Lower leg skin (tissue), 3 donors: ENCODE data around the gene KCNIP4.

Experiments used
- POLR2A ChIP-seq, 2 donors: fragments of 450-650 bp; IDR thresholded peaks; one replicate each; pipeline ENCODE4 v1.6.1; 2016 to 2017; ENCODE audit warnings: antibody characterized with exemption in 2 of 2, mild to moderate bottlenecking in 1 of 2, moderate library complexity in 1 of 2
- TF ChIP-seq, protein P1 (sequence below), 3 donors: fragments of 450-650 bp; IDR thresholded peaks; one replicate each; pipeline ENCODE4 v1.5.1; 2016; ENCODE audit warnings: antibody characterized with exemption in 3 of 3, mild to moderate bottlenecking in 3 of 3, moderate library complexity in 2 of 3

DNA sequence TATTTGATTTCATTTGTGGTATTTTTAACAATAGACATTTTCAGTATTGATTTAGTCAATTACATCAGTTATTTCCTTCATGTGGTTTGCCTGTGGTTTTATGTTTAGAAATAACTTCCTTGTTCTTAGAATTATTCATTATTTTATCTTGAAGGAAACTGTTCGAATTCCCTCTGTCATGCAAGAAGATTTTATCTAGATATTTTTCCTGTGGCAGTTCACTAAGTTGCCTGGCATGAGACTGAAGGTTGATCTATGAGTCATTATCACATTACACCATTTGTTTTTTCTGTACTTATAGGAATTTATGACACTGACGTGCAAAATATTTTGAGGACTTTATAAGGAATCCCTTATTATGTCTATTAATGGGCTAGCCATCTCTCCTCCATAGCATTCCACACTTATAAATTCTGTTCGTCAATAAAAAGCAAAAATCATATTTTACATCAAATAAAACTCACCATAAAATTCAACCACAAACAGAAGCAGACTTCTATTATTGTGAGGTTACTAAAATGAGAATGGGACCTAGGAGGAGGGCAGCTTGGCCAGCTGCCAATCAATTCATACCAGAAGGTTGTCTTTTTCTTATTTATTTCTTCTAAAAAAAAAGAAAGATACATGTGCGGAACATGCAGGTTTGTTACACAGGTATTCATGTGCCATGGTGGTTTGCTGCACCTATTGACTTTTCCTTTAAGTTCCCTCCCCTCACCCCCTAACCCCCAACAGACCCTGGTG lies 179.0 kb downstream of the KCNIP4 start:
- TF ChIP-seq, protein P1, sequence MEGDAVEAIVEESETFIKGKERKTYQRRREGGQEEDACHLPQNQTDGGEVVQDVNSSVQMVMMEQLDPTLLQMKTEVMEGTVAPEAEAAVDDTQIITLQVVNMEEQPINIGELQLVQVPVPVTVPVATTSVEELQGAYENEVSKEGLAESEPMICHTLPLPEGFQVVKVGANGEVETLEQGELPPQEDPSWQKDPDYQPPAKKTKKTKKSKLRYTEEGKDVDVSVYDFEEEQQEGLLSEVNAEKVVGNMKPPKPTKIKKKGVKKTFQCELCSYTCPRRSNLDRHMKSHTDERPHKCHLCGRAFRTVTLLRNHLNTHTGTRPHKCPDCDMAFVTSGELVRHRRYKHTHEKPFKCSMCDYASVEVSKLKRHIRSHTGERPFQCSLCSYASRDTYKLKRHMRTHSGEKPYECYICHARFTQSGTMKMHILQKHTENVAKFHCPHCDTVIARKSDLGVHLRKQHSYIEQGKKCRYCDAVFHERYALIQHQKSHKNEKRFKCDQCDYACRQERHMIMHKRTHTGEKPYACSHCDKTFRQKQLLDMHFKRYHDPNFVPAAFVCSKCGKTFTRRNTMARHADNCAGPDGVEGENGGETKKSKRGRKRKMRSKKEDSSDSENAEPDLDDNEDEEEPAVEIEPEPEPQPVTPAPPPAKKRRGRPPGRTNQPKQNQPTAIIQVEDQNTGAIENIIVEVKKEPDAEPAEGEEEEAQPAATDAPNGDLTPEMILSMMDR (IDR thresholded peaks at IDR 0.05), result no peak
- TF ChIP-seq POLR2A (IDR thresholded peaks at IDR 0.05), result no peak
